ENCODE results near the gene TMEM163.
"Not testable (repeated sequence)": the region's sequence is repeated elsewhere in the genome, so short reads cannot be mapped to it uniquely, and the experiment has no call there.

Gene TMEM163

DNA sequence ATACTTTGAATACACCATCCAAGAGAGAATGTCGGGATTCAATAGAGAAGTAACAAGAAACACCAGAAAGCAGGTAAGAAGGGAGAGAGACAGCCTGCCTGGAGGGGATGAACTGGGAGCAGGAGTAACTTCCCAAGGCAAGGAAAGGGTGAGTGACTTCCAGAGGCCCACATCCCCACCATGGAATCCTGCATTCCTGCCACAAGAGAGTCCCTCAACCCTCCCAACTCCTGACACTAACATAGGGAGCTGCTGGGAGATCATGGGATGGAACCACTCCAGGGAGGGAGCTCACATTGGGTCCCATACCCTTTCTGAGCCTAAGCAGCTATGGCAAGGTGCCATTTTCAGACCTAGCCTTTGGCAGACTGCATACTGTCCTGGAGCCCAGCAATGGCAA is 5.5 kb upstream of the TMEM163 start:
- in situ Hi-C loops (cut with MboI; ENCODE audit: low sequenced_read_pairs): no loop called here

DNA sequence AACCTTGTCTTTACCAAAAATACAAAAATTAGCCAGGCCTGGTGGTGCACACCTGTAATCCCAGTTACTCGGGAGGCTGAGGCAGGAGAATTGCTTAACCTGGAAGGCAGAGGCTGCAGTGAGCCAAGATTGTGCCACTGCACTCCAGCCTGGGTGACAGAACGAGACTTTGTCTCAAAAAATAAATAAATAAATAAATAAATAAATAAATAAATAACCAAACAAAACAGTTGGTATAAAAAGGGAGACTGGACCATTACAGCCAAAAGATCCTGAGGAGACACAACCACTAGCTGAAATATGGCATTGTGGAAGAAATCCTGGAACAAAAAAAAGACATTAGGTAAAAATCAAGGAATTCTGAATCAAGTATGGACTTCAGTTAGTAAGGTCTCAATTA is 4.9 kb upstream of the TMEM163 start:
- in situ Hi-C loops (cut with MboI; ENCODE audit: low sequenced_read_pairs): not testable (repeated sequence)

DNA sequence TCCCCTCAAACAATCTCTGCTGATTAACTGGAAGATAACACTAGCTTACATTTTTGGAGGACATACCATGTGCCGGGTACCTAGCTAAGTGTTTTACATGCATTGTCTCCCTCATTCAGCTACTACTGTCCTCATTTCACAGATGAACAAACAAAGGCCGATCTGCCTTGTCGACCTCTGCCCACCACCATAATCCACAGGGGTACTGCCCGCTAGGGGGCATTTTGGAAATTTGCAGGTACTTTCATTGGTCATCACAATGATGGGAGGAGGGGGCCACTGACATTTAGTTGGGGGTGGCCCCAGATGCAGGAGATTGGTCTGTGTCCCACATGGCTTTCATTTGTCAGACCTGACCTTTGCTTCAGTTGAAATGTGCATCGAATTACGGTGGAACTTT is 3.9 kb upstream of the TMEM163 start:
- in situ Hi-C loops (cut with MboI; ENCODE audit: low sequenced_read_pairs): no loop called here

DNA sequence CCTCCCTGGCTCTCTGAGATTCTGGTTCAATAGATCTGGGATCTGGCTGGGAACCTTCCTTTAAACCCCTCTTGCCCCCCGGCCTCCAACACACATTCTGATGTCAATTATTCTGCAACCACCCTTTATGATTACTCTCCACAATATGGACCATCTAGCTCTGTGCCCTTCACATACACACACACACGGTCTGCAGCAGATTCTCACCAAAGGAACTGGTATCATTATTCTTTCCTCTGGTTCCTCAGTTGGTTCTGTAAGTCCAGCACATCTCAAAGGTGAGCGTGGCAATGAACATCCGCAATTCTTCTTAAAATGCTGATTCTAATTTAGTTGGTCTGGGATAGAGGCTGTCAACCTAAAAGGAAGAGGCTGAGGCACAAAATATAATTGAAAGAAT is 2.8 kb upstream of the TMEM163 start:
- in situ Hi-C loops (cut with MboI; ENCODE audit: low sequenced_read_pairs): no loop called here

DNA sequence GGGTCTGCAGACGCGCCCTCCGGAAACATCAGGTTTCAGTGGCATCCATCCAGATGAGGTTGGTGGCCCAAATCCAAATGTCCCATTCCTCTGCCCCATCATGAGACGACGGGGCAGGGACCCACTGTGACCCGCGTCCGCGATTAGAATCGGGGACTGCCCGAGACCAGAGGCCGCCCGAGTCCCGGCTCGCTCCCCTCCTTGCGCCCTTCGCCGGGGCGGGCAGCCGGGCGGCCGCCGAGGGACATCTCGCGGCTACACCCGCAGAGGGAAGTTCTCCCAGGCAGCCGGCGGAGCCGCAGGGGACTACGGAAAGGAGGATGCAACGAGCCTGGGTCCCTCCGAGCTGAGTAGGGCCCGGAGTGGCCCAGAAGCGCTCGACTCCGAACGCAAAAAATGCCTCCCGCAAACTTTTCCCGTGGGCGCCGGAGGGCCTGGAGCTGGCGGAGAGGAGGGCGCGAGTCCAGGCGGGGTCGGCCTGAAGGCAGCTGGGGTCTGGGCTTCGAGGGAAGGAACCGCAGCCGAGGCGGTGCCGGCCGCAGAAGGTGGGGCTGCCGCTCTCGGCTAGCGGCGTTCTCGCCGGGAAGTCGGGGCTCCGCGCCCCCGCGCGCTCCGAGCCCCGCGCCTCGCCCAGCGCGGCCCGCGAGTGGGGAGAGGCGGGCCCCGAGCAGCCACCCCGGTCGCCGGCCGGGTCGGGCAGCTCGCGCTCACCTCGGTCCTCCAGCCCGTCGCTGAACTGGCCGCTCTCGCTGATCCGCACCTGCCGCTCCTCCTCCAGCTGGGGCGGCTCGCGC is 580 bp downstream of the TMEM163 start:
- in situ Hi-C loops (cut with MboI; ENCODE audit: low sequenced_read_pairs): no loop called here

DNA sequence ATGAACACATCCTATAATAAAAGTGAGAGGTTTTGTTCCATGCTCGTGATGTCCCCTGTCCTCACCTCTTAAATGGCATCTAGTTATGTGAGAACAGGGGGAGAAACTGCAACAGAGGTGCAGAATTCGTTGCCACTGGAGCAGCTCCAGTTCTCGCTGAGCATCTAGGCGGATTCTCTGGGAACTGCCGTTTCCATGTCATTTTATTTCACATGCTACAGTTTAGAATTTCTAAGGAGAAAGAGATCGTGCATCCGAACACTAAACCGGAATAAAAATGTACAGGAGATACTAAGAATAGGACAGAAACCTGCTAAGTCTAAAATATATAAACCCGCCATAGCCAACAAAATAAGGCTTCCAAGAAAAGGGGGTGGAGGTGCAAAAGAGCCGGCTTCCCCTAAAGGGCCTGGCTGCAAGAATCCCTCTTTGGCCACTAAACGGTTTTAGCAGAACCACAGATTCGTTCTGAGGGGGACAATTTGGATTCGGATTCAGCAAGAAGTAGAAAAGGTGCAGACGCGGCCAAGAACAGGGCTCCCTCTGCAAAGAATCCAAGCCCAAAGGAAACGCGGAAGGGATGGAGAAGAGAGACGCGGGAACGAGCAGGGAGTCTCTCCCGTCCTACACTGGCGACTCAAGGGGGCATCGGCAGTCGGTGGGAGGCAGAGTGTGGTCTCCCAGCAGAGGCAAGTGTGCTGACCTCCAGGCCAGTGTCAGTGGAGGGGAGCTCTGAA is 1.3 kb downstream of the TMEM163 start:
- in situ Hi-C loops (cut with MboI; ENCODE audit: low sequenced_read_pairs): no loop called here

DNA sequence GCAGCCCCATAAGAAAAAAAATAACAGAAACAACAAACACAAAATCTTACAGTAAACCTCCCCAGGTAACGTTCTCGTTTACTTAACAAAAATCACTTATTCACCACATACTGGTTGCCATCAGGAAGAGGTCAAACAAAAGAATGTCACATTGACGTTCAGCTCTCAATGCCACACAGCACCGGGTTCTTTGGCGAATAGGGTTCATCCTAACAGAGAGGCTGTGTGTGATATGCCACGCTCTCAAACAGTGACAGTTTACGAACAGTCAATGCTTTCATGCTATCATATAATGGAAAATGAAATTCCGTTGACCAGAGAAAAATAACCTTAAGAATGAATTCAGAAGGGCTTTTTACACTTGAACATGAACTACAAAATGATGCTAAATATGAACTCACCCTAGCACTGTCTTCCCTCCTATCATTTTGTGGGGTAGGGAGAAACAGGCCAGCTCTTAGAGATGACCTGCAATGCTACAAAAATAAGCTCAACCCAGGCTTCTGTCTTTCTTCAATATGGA is 2.0 kb downstream of the TMEM163 start:
- in situ Hi-C loops (cut with MboI; ENCODE audit: low sequenced_read_pairs): no loop called here

DNA sequence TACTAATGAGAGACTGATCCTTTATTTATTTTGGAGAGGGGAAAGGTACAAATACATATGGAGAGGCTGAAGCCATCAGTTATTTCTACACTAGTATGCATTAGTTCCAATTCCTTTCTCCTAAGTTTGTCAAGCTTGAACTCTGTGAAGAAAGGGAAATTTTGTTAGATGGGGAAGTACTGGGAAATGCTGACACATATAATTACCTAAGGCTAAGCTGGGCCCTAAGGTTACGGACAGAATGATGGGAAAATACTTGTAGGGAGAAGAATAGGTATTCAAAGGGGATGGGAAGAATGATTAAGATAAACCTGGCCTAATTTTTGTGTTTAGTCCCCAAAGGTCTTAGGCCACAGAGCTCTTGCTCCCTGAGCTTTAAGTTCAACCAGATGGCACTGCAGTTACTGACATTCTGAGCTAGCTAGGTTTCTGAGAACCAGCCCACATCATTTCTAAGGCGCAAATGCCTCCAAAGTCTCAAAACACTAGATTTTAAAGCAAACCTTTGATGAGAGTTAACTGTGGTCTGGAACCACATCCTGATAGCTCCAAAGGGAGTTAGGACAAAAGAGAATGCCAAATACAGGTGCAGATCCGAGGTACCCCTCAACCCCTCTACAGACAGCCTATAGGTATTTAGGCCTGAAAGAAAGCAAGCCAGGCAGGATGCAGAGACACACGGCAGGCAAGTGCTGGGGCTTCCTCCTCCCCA is 2.7 kb downstream of the TMEM163 start:
- in situ Hi-C loops (cut with MboI; ENCODE audit: low sequenced_read_pairs): no loop called here

DNA sequence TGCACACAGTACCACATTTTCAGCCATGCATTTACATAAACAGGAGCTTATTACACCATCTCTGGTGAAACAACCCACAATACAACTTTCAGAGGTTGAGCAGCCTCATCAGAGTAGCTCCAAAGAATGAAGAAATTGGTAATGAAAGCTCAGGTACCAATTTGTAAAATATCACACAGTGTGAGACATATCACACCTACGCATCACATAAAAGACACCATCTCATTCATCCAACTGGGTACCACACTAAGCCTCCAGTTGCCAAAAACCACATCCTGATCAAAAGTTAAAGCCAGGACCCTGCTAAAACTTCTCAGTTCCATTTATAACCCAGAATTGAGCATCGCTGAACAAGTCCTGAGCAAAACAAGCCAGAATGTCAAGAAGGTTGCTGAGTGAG is 4.6 kb downstream of the TMEM163 start:
- in situ Hi-C loops (cut with MboI; ENCODE audit: low sequenced_read_pairs): no loop called here

DNA sequence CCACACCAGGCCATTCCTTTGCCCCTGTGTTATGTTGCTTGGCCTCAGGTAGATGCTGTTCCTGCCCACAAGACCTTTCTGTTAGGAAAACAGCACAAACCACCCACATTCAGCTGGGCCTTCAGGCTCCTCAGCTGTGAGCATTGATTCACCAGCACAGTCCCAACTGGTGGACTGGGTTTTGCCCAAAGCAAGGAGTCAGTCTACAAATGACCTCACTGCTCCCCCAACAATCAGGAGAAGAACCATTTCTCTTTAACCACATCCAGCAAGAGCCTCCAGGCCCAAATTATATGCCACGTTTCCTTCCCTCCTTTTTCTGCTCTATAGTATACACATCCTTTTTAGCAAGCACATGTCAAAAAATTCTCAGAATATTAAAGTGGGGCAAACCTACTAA is 5.2 kb downstream of the TMEM163 start:
- in situ Hi-C loops (cut with MboI; ENCODE audit: low sequenced_read_pairs): no loop called here

DNA sequence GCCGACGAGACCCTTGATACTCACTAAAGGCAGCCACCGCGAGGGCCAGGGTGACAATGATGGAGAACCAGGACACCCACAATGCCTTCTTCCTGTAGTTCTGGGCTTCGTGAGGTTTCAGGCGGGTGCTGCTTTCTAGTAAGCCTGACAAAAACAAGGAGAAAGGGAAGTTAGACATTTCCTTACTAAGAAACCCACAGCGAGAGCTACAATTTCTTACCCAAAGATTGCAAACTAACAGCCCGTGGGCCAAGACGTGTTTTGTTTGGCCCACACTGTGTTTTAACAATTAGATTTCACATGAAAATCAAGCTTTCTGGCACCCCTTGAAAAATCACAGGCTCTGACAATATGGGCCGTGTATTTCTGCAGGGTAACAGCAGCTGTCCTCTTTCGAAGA is 5.6 kb downstream of the TMEM163 start:
- in situ Hi-C loops (cut with MboI; ENCODE audit: low sequenced_read_pairs): no loop called here

DNA sequence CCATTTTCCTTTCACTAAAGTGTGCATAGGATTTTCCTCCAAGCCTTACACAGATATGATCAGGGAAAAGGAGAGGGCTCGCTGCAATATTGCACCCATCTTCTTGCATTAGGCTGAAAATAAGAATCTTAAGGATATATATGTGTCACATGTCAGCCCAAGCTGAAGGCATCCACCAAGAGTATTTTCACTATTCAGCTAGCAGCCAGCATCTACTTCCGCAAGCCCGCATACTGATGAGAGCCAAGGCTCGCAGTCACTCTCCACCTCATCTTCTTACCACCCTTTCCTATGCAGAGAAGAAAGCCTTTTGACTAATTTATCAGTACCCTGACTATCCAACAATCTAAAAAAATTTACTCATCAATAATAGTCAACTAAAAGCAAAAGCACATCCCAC is 6.1 kb downstream of the TMEM163 start:
- in situ Hi-C loops (cut with MboI; ENCODE audit: low sequenced_read_pairs): no loop called here

DNA sequence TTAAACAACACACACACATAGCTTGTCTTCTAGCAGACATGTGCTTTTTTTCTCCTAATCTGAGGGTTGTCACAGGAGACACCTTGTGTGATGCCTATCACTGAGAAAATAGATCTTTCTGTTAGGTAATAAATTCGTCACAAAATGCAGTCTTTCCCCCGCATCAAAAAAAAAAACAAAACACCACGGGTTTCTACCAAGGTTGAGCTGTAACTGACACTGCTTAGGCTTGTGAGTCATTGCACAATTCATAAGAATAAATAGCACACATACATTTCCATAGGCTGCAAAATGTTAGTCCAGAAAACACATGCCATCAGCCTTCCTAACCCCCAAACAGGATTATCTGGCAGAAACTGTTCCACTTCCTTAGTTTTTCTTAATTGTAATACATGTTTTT is 6.5 kb downstream of the TMEM163 start:
- in situ Hi-C loops (cut with MboI; ENCODE audit: low sequenced_read_pairs): no loop called here

DNA sequence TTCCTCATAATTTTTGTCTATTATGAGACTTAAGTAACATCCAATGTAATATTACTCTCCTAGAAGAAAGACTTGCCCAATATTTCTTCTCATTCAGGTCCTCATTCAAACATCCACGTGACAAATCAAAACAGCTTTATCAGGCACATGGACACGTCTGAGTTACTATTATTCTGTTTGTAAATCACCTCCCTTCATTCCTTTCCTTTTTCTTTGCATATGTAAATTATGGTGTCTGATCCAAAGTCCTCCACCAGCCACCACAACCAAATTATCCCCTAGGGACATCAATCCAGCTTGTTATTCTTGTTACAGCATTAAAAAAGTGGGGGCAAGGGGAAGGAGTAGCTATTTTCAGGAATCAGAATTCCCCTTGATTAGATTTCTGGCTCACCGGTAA is 7.1 kb downstream of the TMEM163 start:
- in situ Hi-C loops (cut with MboI; ENCODE audit: low sequenced_read_pairs): no loop called here

DNA sequence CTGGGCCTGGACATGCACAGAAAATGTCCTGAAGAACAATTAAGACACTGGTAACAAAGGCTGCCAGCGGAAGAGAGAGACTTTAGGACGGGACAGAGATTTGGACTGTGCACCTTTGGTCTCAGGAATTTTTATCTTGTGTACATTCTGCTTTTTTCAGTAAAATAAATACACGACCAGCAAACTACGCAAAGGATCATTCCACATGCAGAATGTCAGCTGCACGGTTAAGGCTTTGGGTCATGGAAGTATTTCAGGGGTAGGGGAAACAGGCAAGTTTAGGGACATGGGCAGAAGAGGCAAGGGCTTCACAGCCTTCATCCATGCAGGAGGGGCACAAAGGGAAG is 11.5 kb downstream of the TMEM163 start:
- in situ Hi-C loops (cut with MboI; ENCODE audit: low sequenced_read_pairs): no loop called here

DNA sequence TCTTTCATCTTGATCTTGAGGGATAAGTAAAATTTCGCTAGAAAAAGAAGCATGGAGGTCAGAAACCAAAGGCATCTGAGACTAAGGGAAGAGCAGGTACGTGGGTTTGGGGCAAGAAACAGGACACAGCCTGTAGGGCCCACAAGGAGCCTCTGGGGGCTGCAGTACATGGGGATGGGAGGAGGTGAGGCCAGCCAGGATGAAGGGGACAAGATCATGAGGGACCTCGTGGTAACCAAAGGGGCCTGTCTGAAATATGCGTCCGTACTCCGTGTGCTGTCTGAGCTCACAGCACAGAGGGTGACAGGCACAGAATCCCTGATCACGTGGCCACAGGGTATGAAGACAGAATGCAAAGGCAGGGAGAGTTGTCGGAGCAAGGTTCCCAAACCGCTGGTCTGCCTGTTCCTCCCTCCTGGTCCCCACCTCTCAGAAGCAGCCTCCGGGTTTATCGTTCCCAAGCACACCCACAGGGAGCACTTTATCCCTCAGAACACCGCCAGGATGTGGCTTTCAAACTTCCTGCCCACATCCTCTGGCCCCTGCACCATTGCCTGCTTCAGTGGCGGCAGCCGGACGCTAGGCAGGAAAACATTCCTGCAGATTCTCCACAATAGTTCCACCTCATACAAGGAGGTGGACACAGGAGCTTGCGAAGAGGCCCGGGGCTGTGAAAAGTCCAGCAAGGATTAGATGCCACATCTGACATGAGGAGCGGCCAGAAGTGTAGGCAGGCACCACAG is 12.0 kb downstream of the TMEM163 start:
- in situ Hi-C loops (cut with MboI; ENCODE audit: low sequenced_read_pairs): no loop called here

DNA sequence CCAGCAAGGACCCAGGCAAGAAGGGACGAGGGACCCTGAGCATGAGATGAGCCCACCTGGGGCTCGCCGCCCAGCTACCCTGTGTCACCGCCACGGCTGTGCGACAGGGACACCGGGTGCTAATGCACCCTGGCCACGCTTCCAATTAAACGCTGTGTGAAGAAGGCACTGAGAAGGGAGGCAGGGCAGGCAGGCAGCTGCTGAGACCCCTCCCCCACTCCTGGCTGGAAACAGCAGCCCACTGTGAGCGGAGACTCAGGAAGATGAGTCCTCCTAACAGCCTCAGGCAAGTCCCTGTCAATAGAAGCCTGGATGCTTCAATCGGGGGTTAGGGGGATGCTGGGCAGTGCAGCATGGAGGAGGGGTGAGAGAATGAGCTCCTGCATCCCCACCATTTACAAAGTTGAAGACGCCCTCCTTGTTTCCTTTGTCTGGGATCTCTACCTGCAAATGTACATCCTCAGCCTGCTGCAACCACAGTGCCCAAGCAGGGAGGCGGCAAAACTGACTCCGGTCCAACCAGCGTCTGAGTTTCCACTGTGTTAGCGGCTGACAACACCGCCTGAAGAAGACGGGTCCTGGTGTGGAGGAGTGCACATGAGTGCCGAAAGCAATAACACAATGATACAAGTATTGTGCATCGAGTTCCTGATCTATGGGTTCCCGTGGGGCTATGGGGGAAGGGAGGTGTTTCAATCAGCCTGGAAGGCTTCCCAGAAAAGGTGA is 12.8 kb downstream of the TMEM163 start:
- in situ Hi-C loops (cut with MboI; ENCODE audit: low sequenced_read_pairs): no loop called here

DNA sequence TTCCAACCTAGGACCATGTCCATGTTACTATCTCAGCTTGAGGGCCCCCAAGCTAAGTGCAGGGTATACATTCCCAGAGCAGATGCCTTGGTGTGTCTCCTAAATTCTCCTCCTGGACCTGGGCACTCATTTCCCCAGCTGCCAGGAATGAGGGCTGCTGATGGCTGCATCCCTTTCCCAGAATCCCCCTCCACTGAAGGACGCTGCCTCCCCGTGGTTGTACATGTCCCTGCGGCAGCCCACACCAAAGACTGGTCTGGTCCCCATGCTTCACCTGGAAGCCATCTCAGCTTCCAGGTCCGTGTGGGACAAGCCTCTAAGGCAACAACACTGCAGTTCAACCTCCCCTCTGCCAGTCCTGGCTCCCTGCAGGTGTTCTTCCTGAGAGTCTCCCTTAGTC is 14.6 kb downstream of the TMEM163 start:
- in situ Hi-C loops (cut with MboI; ENCODE audit: low sequenced_read_pairs): no loop called here

DNA sequence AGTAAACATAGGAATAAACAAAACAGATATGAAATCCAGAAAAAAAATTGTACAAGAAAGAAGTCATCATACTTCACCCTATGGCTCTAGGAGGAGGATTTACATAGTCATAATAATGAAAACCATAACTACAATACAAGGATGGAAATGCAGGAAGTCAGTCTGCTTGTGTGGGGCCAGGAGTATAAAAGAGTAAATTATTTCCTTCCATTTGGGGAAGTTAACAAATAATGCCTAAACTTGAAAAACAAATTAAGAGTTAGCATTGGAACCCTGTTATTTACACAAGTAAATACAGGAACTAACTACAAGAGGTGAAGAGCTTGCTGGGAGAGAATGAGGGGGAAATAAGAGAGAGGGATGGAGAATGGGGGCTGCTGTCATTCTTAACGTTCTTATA is 15.4 kb downstream of the TMEM163 start:
- in situ Hi-C loops (cut with MboI; ENCODE audit: low sequenced_read_pairs): no loop called here

DNA sequence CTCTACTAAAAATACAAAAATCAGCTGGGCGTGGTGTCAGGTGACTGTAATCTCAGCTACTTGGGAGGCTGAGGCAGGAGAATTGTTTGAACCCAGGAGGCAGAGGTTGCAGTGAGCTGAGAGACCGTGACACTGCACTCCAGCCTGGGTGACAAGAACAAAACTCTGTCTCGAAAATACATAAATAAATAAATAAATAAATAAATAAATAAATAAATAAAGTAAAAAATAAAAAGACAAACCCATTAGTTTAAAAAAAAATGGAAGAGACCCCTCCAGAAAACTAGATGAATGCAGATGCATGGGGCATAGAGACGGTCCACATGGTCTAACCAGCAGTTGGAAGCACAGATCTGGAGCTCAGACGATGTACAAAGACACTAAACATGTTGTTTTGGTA is 18.1 kb downstream of the TMEM163 start:
- in situ Hi-C loops (cut with MboI; ENCODE audit: low sequenced_read_pairs): no loop called here
